ENCODE measurements around the gene APBA1.

Gene APBA1

DNA sequence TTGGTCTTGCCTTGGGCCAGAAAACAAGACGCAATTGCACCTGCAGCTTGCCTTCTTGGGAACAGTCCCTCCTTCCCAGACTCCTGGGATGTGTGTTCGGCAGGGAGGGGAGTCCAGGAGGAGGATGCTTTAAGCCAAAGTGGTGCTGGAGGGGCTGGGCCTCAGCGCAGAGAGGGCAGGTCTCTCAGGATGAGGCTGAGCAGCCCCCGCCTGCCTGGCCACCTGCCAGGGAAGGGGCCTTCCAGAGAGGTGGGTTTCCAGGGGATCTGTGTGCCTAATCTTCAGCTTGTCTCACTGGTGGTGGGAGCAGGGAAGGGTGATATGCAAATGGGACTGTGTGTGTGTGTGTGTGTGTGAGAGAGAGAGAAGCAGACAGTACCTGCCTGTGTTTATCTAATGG is 242.0 kb downstream of the APBA1 start:
- Histone ChIP-seq H3K9me3 (ENCODE audit: insufficient read depth, low read depth, low read length) (peaks cover 3% of the 10 kb centered on the region; the same call in 1 of the 2 replicates), H3K9ac (ENCODE audit: low read depth, low read length) (no peak overlapping the region), H3K27ac (ENCODE audit: low read length) (no peak overlapping the region), H3K4me1 (ENCODE audit: insufficient read depth, low read length) (no peaks in the 10 kb centered on the region), H3K4me3 (ENCODE audit: low read length) (no peak overlapping the region), H3K27me3 (ENCODE audit: insufficient read depth, low read length) (no peaks in the 10 kb centered on the region), H3K36me3 (ENCODE audit: insufficient read depth, low read depth, low read length) (no peaks in the 10 kb centered on the region)

DNA sequence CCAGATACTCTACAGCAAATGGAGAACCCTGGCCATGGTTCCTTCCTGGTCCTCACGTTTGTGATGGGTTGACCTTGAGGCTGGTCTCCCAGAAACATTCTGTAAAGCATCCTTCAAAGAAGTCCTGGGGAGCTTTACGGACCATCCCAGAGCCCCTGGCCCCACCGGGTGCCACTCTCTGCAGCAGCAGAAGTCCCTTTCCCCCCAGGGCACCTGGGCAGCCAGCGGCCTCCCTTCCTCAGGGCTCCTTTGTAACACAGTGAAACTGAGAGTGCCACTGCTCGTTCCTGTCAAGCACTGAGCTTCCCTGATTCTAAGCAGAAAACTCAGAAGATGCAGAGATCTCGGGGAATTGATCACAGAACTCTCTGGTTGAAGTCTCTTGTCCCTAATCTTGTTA is 242.9 kb downstream of the APBA1 start:
- H3K36me3 ChIP-seq (ENCODE audit: insufficient read depth, low read depth, low read length), result no peaks in the 10 kb centered on the region
- H3K27ac ChIP-seq (ENCODE audit: low read length), result no peak overlapping the region

DNA sequence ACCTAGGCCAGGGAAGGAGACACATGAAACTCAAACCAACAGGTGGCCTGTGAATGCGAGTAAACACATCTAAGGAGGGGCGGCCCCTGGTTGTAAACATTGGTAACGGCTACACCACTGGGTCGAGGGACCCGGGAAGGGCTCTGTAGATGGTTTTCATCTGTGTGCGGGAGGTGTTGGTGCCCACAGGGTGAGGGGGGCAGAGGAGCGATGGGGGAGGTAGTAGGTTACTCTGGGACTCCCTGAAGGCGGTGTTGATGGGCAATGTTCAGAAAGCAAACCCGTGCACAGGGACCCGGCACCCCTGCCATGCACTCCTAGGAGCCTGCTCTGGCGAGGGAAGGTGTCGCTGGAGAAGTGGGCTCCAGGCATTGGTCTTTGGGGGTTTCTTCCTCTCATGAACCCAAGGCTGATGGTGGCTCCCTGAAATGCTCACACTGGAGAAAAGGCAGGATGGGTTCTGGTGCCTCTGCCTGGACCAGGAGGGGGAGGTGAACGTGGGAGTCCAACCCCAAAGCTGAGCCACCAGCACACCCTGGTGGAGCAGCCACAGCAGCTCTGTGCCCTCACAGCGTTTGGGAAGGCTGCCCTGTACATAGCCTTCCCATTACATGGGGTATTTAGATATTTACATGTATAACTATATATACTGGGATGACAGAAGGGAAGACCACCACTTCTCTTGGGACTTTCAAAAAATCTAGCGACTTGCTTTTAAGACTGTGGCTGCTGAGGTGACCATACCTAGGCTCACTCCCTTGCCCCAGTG is 244.0 kb downstream of the APBA1 start:
- no peaks in the 10 kb centered on the region for H3K27me3 ChIP-seq (ENCODE audit: insufficient read depth, low read length)
- no peaks in the 10 kb centered on the region for H3K36me3 ChIP-seq (ENCODE audit: insufficient read depth, low read depth, low read length)
- H3K27ac ChIP-seq (ENCODE audit: low read length), result no peak overlapping the region
- no peaks in the 10 kb centered on the region for H3K4me1 ChIP-seq (ENCODE audit: insufficient read depth, low read length)
- no peak overlapping the region for H3K9ac ChIP-seq (ENCODE audit: low read depth, low read length)
- H3K9me3 ChIP-seq (ENCODE audit: insufficient read depth, low read depth, low read length), result peaks cover 3% of the 10 kb centered on the region; the same call in 1 of the 2 replicates
- no peak overlapping the region for H3K4me3 ChIP-seq (ENCODE audit: low read length)

More for the DNA sequence above, 242.9 kb downstream of the APBA1 start:
- Histone ChIP-seq H3K4me3 (ENCODE audit: low read length) (no peak overlapping the region), H3K27me3 (ENCODE audit: insufficient read depth, low read length) (no peaks in the 10 kb centered on the region), H3K9me3 (ENCODE audit: insufficient read depth, low read depth, low read length) (peaks cover 3% of the 10 kb centered on the region; the same call in 1 of the 2 replicates), H3K9ac (ENCODE audit: low read depth, low read length) (no peak overlapping the region), H3K4me1 (ENCODE audit: insufficient read depth, low read length) (no peaks in the 10 kb centered on the region)

- Histone ChIP-seq H3K27me3 (ENCODE audit: insufficient read depth, low read length) (no peaks in the 10 kb centered on the region), H3K27ac (ENCODE audit: low read length) (no peak overlapping the region), H3K4me1 (ENCODE audit: insufficient read depth, low read length) (no peaks in the 10 kb centered on the region)
Measured at GRCh38 chr9:69427286-69427685, 244.9 kb downstream of the APBA1 start.

GRCh38 chr9:69425136-69425801 is 246.9 kb downstream of the APBA1 start:
- Histone ChIP-seq H3K36me3 (ENCODE audit: insufficient read depth, low read depth, low read length) (no peaks in the 10 kb centered on the region), H3K9ac (ENCODE audit: low read depth, low read length) (no peak overlapping the region), H3K27ac (ENCODE audit: low read length) (no peak overlapping the region), H3K4me3 (ENCODE audit: low read length) (no peak overlapping the region), H3K4me1 (ENCODE audit: insufficient read depth, low read length) (no peaks in the 10 kb centered on the region), H3K27me3 (ENCODE audit: insufficient read depth, low read length) (no peaks in the 10 kb centered on the region), H3K9me3 (ENCODE audit: insufficient read depth, low read depth, low read length) (peaks cover 3% of the 10 kb centered on the region; the same call in 1 of the 2 replicates)

More at GRCh38 chr9:69427286-69427685, 244.9 kb downstream of the APBA1 start:
- Histone ChIP-seq H3K36me3 (ENCODE audit: insufficient read depth, low read depth, low read length) (no peaks in the 10 kb centered on the region), H3K4me3 (ENCODE audit: low read length) (no peak overlapping the region), H3K9me3 (ENCODE audit: insufficient read depth, low read depth, low read length) (peaks cover 3% of the 10 kb centered on the region; the same call in 1 of the 2 replicates), H3K9ac (ENCODE audit: low read depth, low read length) (no peak overlapping the region)

DNA sequence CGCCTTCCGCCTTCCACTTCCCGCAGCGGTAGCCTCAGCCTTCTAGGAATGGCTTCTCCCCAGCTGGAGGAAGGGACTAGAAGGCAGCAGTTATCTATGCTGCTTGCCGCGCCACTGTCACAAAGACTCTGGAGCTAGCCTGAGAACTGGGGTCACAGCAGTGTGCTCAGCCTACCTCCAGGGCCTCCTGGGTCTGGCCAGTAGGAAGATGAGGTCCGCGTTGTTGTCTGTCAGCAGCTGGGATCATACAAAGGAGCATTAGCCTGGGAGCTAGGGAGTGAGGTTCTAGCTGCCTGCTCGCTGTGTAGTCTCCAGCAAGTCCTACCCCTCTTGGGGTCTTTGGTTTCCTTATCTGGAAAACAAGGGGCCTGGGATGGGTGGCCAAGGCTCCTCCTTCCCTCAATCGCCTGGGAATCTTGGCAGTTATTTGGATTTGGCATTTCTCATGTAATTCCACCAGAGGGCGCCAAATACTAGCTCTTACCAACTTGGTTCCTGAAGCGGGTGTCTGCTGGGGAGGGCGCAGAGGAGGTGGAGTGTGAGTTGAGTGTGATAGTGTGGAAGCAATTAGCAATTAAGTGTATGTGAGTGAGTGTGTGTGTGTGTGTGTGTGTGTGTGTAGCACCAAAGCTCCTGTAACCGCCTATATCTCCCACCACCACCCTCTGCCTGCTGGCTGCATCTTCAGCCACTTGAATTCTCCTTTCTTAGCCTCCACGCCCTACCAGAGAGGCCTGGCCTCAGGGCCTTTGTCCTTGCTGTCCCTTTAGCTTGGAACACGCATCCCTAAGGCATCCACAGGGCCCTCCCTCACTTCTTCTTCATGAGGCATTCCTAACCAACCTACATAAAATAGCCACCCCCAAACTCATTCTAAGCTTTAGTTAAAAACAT is 250.0 kb downstream of the APBA1 start:
- Histone ChIP-seq H3K4me1 (ENCODE audit: insufficient read depth, low read length) (no peaks in the 10 kb centered on the region), H3K36me3 (ENCODE audit: insufficient read depth, low read depth, low read length) (no peaks in the 10 kb centered on the region), H3K9ac (ENCODE audit: low read depth, low read length) (peak overlapping the region; percentile 26; the same call in 1 of the 2 replicates), H3K4me3 (ENCODE audit: low read length) (no peak overlapping the region), H3K27me3 (ENCODE audit: insufficient read depth, low read length) (no peaks in the 10 kb centered on the region), H3K9me3 (ENCODE audit: insufficient read depth, low read depth, low read length) (peaks cover 8% of the 10 kb centered on the region), H3K27ac (ENCODE audit: low read length) (no peak overlapping the region)

- Histone ChIP-seq H3K27me3 (ENCODE audit: insufficient read depth, low read length) (no peaks in the 10 kb centered on the region), H3K4me3 (ENCODE audit: low read length) (no peak overlapping the region), H3K27ac (ENCODE audit: low read length) (no peak overlapping the region), H3K9ac (ENCODE audit: low read depth, low read length) (no peak overlapping the region), H3K9me3 (ENCODE audit: insufficient read depth, low read depth, low read length) (peaks cover 6% of the 10 kb centered on the region), H3K4me1 (ENCODE audit: insufficient read depth, low read length) (no peaks in the 10 kb centered on the region), H3K36me3 (ENCODE audit: insufficient read depth, low read depth, low read length) (no peaks in the 10 kb centered on the region)
Measured at GRCh38 chr9:69420611-69421270, 251.4 kb downstream of the APBA1 start.

- Histone ChIP-seq H3K27ac (ENCODE audit: low read length) (no peak overlapping the region), H3K4me1 (ENCODE audit: insufficient read depth, low read length) (peaks cover 3% of the 10 kb centered on the region; the same call in 1 of the 2 replicates), H3K4me3 (ENCODE audit: low read length) (no peak overlapping the region), H3K9me3 (ENCODE audit: insufficient read depth, low read depth, low read length) (no peaks in the 10 kb centered on the region), H3K36me3 (ENCODE audit: insufficient read depth, low read depth, low read length) (no peaks in the 10 kb centered on the region), H3K9ac (ENCODE audit: low read depth, low read length) (no peak overlapping the region), H3K27me3 (ENCODE audit: insufficient read depth, low read length) (no peaks in the 10 kb centered on the region; the same call in 1 of the 2 replicates)
Measured at GRCh38 chr9:69412741-69413150, 259.4 kb downstream of the APBA1 start.

- Histone ChIP-seq H3K9ac (ENCODE audit: low read depth, low read length) (no peak overlapping the region), H3K4me3 (ENCODE audit: low read length) (no peak overlapping the region), H3K36me3 (ENCODE audit: insufficient read depth, low read depth, low read length) (no peaks in the 10 kb centered on the region), H3K27ac (ENCODE audit: low read length) (no peak overlapping the region), H3K9me3 (ENCODE audit: insufficient read depth, low read depth, low read length) (no peaks in the 10 kb centered on the region), H3K4me1 (ENCODE audit: insufficient read depth, low read length) (peaks cover 3% of the 10 kb centered on the region; the same call in 1 of the 2 replicates), H3K27me3 (ENCODE audit: insufficient read depth, low read length) (no peaks in the 10 kb centered on the region; the same call in 1 of the 2 replicates)
Measured at GRCh38 chr9:69411931-69412740, 260.0 kb downstream of the APBA1 start.

DNA sequence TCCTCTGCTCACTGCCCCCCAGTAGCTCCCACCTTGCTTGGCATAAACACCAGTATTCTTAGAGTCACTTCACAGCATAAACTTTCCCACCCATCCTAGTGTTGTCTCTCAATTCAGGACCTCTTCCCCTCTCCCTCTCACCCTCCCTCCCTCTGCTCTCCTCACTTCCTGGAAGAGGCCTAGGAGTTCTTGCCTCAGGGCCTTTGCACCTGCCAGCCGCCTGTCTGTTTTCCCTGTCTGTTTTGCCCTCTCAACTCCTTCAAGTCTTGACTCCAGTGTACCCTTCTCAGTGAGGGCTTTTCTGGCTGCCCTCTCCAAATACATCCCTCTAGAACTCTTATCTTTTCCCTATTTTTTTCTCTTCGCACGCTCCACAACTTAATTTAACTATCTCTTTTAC is 260.9 kb downstream of the APBA1 start:
- no peak overlapping the region for H3K27ac ChIP-seq (ENCODE audit: low read length)
- H3K36me3 ChIP-seq (ENCODE audit: insufficient read depth, low read depth, low read length), result no peaks in the 10 kb centered on the region
- H3K9ac ChIP-seq (ENCODE audit: low read depth, low read length), result no peak overlapping the region

More for the DNA sequence above, 260.9 kb downstream of the APBA1 start:
- H3K27me3 ChIP-seq (ENCODE audit: insufficient read depth, low read length), result no peaks in the 10 kb centered on the region; the same call in 1 of the 2 replicates
- H3K9me3 ChIP-seq (ENCODE audit: insufficient read depth, low read depth, low read length), result no peaks in the 10 kb centered on the region
- H3K4me3 ChIP-seq (ENCODE audit: low read length), result no peak overlapping the region
- peaks cover 3% of the 10 kb centered on the region; the same call in 1 of the 2 replicates for H3K4me1 ChIP-seq (ENCODE audit: insufficient read depth, low read length)
